ENCODE measurements around the gene CACNB3.
A peak's percentile ranks its signal among the peaks of the same experiment; 100 is the strongest.

CACNB3 gene

GRCh38 chr12:48815126-48816110 lies 2.9 kb upstream of the CACNB3 start:
- H3K4me3 ChIP-seq (ENCODE audit: low read length): peak overlapping the region; percentile 66
- peak; percentile 65 for DNase-seq (ENCODE audit: low read depth, low spot score)

GRCh38 chr12:48816143-48816854 lies 2.0 kb upstream of the CACNB3 start:
- peak overlapping the region; percentile 66 for H3K4me3 ChIP-seq (ENCODE audit: low read length)
- DNase-seq (ENCODE audit: low read depth, low spot score): no peak

- DNase-seq (ENCODE audit: low read depth, low spot score): no peak
- peak overlapping the region; percentile 72 for H3K4me3 ChIP-seq (ENCODE audit: low read length)
These were observed 715 bp downstream of the CACNB3 start for GRCh38 chr12:48818831-48819590.

GRCh38 chr12:48819986-48820725 lies 1.9 kb downstream of the CACNB3 start:
- DNase-seq (ENCODE audit: low read depth, low spot score): no peak
- H3K4me3 ChIP-seq (ENCODE audit: low read length): no peak overlapping the region

GRCh38 chr12:48822139-48822538 lies 3.8 kb downstream of the CACNB3 start:
- DNase-seq (ENCODE audit: low read depth, low spot score): no peak

GRCh38 chr12:48822711-48823110 lies 4.4 kb downstream of the CACNB3 start:
- no peak overlapping the region for H3K4me3 ChIP-seq (ENCODE audit: low read length)
- DNase-seq (ENCODE audit: low read depth, low spot score): no peak

More at GRCh38 chr12:48822139-48822538, 3.8 kb downstream of the CACNB3 start:
- no peak overlapping the region for H3K4me3 ChIP-seq (ENCODE audit: low read length)

GRCh38 chr12:48823281-48823680 lies 5.0 kb downstream of the CACNB3 start:
- no peak overlapping the region for H3K4me3 ChIP-seq (ENCODE audit: low read length)
- no peak for DNase-seq (ENCODE audit: low read depth, low spot score)

- no peak for DNase-seq (ENCODE audit: low read depth, low spot score)
- H3K4me3 ChIP-seq (ENCODE audit: low read length): no peak overlapping the region
These were observed 5.8 kb downstream of the CACNB3 start for GRCh38 chr12:48824112-48824511.

- no peak overlapping the region for H3K4me3 ChIP-seq (ENCODE audit: low read length)
- DNase-seq (ENCODE audit: low read depth, low spot score): no peak
These were observed 6.6 kb downstream of the CACNB3 start for GRCh38 chr12:48824905-48825304.

- no peak overlapping the region for H3K4me3 ChIP-seq (ENCODE audit: low read length)
- DNase-seq (ENCODE audit: low read depth, low spot score): no peak
These were observed 8.0 kb downstream of the CACNB3 start for GRCh38 chr12:48826209-48826855.

GRCh38 chr12:48827026-48827425 lies 8.7 kb downstream of the CACNB3 start:
- DNase-seq (ENCODE audit: low read depth, low spot score): no peak
- no peak overlapping the region for H3K4me3 ChIP-seq (ENCODE audit: low read length)

GRCh38 chr12:48827513-48828096 lies 9.3 kb downstream of the CACNB3 start:
- H3K4me3 ChIP-seq (ENCODE audit: low read length): no peak overlapping the region
- DNase-seq (ENCODE audit: low read depth, low spot score): no peak

GRCh38 chr12:48828293-48828692 lies 10.0 kb downstream of the CACNB3 start:
- DNase-seq (ENCODE audit: low read depth, low spot score): no peak
- H3K4me3 ChIP-seq (ENCODE audit: low read length): no peak overlapping the region

GRCh38 chr12:48828841-48829575 lies 10.7 kb downstream of the CACNB3 start:
- no peak overlapping the region for H3K4me3 ChIP-seq (ENCODE audit: low read length)
- DNase-seq (ENCODE audit: low read depth, low spot score): no peak

- no peak for DNase-seq (ENCODE audit: low read depth, low spot score)
- no peak overlapping the region for H3K4me3 ChIP-seq (ENCODE audit: low read length)
These were observed 13.0 kb downstream of the CACNB3 start for GRCh38 chr12:48831257-48831656.

- no peak overlapping the region for H3K4me3 ChIP-seq (ENCODE audit: low read length)
- DNase-seq (ENCODE audit: low read depth, low spot score): no peak
These were observed 14.2 kb downstream of the CACNB3 start for GRCh38 chr12:48832321-48833060.

GRCh38 chr12:48838048-48838447 lies 19.8 kb downstream of the CACNB3 start:
- H3K4me3 ChIP-seq (ENCODE audit: low read length): no peak overlapping the region
- no peak for DNase-seq (ENCODE audit: low read depth, low spot score)
